HG03521 (cell line): ENCODE data around the gene DYSF.

ENCODE experiments used
- ATAC-seq: cut with Tn5 transposase; IDR thresholded peaks from one replicate; pipeline ENCODE4 v1.9.1; 2021; ENCODE audit warnings: mild to moderate bottlenecking, moderate library complexity; ENCODE audit not compliant: unreplicated experiment

DYSF gene

DNA sequence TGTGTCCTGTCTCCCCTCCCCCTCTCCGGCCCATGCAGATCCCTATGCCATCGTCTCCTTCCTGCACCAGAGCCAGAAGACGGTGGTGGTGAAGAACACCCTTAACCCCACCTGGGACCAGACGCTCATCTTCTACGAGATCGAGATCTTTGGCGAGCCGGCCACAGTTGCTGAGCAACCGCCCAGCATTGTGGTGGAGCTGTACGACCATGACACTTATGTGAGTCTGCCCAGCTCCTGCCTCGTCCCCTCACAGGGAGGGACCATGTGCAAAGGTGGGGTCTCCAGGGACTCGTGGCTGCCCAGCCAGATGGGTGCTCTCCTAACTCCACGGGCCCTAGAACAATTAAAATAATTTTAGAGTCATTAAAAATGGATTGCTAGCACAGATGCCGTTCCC lies 145.2 kb downstream of the DYSF start:
- no peak for ATAC-seq

DNA sequence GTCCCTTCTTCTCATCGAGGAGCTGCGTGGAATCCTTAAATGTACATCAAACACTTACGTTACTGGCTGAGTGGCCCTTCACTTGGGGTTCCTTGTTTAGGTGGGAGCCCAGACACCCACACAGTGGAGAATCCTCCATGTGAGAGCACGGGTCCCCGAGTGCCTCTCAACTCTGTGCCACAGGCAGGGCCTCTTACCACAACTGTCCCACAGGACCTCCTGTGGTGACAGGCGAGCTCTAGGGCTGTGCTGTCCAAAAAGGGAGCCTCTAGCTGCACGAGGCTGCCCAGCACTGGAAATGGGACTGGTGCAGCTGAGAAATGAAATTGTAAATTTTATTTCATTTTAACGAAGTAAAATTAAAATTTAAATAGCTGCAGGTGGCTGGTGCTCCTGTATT lies 145.7 kb downstream of the DYSF start:
- no peak for ATAC-seq

DNA sequence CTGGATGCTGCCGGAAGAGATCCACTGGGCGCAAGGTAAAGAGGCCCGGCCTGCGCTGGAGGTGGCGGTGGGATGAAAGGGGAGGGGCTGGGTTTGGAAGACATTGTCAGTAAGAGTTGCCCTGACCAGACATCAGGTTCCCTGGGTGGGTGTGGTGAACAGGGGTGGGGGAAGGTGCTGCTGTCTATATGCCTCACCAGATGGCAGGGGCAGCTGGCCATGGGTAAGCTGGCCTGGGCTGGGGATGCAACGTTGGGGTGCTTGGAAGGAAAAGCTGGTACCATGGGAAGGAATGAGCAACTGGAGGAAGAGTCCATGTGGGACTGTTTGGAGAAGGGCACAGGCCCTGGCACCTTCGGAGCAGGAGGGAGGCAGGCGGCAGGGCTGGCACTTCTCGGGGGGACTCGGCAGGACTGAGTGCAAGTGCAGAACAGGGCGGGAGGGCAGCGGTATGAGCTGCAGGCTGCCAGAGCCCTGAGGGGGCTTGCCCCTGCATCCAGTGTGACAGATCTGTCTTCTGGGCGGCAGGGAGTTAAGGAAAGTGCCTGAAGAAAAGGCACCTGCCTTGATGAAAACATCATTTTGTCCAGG lies 146.4 kb downstream of the DYSF start:
- no peak for ATAC-seq

DNA sequence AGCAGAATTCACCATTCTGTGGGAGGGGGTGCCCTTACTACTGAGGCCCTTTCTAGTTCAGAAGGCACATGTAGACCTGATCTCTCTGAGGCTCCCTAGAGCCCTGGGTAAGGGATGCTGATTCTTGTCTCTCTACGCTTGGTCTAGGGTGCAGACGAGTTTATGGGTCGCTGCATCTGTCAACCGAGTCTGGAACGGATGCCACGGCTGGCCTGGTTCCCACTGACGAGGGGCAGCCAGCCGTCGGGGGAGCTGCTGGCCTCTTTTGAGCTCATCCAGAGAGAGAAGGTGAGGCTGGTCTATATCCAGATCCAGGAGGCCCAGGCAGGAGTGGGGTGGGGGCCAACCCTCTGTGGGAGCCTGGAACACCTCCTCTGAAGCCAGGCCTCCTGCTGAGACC lies 147.2 kb downstream of the DYSF start:
- ATAC-seq: no peak

DNA sequence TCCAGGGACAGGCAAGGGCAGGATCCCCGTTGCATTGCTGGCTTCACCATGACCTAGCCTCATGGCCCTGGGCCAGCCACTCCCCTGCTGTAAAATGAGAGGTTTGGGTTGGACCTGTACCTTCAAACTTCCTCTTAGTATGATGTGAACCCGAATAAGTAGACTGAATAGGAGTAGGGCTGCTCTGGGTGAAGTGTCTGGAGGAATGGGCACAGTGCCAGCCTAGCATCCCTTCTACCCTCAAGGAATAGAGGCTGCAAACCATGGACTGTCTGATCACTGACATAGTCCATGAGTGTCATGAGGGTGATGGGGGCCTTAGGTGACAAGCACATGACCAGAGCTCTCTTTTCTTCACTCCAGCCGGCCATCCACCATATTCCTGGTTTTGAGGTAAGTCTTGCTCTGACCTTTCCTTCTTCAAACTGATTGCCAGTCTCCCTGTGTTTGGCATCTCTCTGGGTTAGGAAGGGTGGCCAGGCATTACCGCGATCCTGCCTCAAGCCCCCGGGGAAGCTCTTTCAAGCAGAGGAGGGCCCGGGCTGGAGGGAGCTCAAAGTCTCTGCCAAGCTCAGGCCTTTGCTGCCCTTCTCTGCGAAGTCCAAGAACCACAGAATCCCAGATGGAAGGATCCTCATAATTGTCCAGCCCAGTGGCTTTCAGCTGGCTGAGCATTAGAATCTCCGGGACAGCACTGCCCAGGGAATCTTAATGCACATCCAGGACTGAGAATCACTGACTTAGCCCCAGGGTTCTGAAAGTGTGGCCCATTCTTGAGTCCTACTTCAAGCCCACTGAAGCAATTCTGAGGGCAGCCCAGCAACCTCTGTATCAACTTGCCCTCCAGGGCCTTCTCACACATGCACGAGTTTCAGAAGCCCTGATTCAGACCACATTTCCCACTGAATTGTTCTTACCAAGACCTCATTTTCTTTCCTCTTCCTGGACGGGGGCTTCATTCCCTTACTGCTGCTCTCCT lies 148.1 kb downstream of the DYSF start:
- no peak for ATAC-seq

DNA sequence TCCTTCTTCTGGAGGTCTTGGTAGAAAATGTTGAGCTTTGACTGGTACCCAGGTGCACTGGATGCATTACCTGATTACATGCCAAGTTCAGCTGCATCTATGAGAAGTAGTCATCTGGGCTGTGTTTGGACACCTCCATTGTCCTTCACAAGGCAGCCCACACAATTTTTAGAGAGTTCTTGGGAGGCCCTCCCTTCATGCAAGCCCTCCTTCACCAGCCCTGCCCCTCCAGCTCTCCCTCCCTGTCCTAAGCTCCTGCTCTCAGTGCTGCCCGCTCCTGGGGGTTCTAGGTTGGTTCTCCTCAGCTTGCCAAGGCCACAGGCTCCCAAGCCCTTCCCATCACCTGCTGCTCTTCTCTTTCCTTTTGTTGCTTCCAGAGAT lies 148.7 kb downstream of the DYSF start:
- no peak for ATAC-seq

DNA sequence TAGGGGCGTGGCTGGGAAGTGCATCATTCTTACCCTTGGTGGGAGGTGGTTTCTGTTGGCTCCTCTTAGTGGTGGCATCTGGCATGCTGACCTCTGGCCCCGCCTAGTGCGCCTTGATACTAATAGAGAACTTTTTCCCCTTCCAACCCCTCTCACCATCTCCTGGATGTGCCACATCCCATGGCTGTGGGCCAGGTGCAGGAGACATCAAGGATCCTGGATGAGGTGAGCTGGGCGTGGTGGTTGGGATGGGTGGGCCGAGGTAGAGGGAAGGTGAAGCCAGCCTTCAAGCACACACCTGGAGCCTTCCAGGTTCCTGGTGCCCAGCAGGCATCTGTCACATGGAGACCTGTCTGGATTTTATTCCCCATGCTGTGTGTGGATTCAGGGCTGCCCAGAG lies 149.2 kb downstream of the DYSF start:
- no peak for ATAC-seq

DNA sequence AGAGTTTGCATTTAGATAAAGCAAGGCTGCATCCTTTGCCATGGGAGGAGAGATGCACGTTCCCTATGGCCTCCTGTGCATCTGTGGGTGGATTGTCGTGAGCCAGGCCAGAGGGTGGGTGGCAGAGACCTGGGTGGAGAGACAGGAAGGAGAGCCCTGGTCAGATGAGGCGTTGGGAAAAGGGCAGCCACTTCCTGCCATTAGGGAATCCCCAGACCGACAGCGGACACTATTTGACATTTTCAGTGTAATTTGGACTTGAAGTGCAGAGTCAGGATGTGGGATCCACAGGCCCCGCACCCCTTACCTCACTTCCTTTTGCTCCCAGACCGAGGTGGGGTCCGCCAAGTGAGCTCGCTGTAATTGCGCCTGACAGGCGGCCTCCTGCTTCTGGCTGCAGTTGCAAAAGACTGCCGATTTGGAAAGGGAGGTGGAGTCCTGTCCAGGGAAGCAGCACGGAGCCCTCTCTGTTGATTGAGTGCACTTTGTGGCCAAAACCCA lies 150.0 kb downstream of the DYSF start:
- ATAC-seq: no peak

DNA sequence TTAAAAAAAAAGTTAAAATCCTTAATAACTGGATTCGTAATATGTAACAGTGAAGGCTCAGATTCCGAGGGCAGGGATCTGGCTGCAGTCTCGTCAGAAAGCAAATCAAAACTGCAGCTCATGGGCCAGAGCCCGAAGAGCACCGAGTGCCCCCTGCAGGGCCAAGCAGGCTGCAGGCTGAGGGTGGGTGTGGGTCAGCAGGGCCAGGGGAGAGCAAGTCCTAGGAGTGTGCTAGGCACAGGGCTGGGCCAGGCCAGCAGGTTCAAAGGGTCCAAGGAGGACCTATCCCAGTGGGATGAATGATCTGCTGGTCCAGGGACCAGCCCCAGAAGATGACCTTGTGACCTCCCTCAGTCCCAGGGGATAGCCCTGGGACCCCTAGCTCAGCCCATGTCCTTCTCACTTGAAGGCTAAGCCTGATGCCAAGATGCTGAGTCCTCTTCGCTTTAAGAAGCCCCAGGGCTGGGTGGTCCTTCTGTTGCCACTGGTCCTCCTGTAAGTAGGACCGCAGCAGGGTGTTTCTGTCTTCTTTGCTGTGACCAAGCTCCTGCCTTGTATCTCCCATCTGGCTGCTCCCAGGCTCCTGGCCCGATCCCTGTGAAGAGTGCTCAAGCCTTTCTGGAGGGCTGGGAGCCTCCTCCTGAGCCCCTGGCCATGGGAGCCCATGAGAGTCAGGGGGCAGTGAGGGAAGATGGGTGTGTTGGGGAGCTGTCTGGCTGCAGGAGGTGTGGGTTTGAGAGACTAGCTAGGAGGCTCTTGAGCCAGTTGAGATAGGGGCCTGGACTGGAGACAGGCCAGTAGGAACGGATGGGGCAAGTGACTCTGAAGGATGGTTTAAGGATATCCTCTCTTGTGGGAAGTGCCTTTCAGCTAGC lies 150.7 kb downstream of the DYSF start:
- ATAC-seq: no peak

DNA sequence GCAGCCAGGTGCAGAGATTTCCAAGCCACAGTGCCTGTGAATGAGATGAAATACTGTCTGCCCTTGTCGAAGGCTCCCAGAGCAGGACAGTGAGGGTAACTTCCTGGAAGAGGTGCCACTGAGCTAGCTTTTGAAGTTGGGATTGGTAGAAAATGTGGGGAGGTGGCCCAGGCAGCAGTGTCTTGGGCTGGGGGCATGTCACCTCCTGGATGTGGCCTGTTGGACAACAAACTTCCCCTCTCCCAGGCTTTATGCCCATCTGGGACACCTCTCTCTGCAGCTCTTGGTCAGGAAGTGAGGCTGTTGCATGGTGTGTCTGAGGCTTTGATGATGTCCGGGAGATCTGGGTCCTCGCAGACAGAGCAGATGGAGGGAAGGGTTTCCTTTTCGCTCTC lies 151.4 kb downstream of the DYSF start:
- ATAC-seq: no peak

DNA sequence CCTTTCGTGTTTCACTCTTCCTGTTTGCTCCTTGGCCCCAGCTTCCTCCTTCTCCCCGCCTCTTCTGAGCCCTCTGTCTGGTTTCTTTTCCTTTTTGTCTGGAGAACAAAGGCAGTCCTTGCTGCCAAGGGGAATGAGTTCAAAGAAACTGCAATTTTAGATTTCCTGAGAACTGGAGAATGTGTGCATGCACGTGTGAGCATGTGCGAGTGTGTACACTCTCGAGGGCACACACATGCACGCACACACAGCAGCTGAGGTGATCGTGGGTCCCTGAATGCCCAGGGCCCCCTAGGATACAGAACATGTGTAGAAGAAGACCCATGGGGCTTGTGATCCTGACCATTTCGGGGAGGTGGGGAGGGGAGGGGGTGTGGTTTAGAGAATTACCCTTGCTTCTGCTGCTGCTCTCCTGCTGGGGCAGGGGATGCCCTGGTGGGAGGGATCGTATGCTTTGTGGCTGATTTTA lies 151.8 kb downstream of the DYSF start:
- no peak for ATAC-seq

DNA sequence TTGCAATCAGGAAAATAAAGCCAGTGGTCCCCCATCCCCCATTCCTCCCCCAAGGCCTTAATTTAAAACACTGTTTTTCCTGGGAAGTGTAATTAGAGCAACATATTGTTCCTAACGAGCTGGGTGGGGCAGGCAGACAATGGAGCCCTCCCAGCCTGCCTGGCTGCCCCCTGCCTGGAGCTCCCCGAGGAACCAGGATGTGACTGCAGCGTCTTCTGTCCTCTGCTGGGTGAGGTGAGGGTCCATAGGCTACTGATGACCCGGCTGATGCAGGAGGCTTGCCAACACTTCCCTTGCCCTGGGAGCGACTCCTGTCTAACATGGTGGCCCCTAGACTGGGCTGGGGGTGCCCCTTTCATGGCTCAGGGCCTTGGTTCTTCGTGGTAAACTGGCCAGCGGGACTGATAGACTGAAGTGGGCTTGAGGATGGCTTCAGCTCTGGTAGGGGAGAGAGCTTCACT lies 152.4 kb downstream of the DYSF start:
- ATAC-seq: no peak

DNA sequence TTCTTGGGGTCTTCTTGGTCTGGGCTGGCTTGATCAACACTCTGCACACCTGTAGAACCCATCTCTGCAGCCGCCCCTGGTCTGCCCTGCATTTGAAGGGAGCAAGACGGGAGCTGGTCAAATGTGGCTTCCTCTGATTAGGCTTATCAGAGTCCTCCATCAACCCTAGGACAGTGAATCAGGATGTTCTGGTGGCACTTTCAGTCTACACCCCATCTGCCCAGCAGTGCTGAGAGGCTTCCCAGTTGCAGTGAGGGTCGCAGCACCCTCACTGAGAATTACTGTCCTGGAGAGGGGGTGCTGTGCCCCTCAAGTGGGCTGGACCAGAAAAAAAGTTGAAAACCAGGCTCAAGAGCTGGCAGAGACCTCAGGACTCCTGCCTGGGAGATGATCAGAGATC lies 152.9 kb downstream of the DYSF start:
- ATAC-seq: no peak

DNA sequence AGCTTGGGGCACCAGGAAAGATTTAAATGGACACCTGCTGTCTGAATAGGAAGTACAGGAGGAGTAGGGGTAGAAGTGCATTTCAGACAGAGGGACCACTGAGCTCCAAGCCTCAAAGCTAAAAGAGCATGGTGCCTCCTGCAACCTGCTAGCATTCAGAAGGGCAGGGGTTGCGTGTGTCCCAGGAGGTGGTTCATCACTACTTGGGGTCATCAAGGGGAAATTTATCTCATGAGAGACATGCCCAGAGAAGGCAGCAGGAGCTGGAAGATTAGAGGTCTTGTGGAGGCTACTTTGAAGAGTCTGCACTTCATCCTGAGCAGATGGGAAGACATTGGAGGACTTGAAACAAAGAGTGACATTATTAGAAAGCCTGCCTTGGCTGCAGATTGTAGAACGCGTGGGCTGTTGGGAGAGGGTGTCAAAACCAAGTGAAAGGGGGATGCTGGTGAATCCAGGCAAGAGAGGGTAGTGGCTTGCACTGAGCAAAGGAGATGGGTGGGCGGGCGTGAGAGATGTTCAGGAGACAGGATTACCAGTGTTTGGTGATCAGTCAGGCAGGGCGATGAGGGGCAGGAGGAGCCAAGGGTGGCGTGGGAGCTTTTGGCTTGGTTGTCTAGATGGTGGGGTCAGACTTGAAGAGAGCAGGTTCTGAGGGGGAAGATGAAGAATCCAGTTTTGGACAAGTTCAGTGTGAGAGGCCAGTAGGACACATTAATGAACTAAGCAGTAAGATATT lies 154.0 kb downstream of the DYSF start:
- ATAC-seq: no peak

DNA sequence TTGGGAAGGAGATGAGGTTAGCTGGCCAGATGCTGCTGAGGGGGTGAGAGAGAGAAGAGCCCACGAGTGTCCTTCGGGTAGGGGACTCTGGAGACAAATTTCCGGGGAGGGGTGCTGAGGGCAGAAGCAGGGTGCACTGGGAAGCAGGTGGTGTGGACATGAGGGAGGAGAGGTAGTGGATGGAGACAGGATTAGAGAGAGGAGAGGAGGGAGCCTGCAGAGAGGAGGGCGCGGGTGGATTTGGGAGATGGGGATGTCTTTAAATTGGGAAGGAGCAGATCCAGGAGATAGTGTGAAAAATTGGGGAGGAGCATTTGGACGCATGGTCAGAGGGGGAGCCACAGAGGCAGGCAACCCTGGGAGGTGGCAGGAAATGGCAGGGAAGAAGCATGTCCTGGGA lies 154.7 kb downstream of the DYSF start:
- no peak for ATAC-seq

DNA sequence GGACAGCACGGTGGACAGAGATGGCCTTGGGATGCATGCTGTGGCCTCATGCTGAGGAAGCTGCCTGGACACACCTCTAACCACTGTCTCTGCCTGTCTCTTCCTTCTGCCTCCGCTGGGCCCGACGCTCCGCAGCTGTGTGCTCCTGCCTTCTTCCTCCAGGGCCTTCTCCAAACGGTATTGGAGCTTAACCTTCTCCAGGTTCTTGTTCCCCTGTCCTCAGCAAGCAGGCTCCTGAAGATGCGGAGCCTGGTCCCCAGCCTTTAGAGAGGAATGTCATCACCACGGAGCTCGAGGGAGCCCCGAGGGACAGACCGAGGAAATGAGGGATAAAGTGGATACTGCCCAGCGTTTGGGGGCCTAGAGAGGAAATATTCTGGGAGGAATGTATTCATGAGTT lies 155.1 kb downstream of the DYSF start:
- no peak for ATAC-seq

DNA sequence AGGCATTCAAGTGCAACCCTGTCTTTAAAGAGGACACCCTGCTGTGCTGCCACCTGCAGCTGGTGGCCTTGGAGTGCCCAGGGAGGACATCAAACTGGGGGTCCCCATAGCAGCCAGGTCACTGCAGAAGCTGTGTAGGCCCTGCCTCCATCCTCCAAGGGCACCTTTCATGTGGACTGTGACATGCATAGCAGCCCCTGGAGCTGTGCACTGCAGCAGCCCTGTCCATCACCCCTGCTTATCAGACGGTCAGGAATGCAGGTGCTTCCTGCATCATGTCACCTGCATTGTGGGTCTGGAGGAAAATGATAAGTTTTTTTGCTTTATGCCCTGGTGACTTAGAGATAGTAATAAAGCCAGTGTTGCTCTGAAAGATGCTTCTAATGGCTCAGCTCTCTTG lies 155.7 kb downstream of the DYSF start:
- no peak for ATAC-seq

DNA sequence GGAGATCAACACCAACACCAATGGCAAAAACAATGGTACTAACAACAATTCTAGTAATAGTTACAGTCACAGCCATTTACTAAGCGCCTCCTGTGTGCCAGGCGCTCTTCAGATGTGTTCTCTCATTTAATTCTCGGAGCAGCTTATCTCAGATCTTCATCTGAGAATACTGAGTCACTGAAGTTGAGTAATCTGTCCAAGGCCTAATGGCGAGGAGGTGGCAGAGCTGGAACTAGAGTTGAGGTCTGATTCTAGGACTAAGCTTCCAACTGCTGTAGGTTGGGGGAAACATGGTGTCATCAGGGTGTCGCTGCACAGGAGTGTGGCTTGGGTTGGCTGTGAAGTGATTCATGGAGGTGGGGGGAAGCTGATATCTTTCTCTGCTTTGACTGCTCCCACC lies 156.1 kb downstream of the DYSF start:
- no peak for ATAC-seq

DNA sequence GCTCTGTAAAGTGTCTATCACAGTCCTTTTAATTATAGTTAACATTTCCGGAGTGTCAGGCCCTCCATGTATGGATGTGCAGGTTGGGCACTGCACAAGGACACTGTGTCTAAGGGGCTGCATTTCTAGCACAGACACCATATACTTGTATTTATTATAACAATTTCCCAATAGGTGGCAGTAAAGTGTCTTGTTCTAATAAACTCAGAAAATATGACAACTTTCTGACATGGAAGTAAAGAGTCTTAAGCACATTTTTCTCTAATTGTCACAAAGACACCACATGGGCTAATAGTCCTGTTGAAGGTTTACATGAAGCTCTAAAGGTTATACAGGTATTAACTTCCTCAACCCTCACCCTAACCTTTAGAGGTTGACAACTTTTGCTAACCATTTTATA lies 156.6 kb downstream of the DYSF start:
- ATAC-seq: no peak

DNA sequence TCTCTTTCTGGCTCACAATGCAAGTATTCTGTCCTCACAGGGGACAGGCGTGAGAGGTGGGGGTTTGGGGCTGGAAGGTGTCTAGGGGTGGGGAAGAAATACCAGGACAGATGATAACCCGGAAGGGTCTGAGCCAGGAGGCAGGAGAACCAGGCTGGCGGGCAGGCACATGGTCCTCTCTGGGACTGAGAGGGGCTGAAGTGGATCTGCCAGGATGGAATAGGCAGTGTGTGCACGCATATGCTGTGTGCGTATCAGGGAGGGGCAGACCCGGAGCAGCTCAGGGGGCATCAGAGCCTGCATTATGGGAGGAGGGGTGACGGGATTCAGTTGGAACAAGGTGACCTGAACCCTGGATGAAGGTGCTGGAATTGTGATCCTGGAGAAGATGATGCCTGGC lies 157.3 kb downstream of the DYSF start:
- ATAC-seq: no peak
